ENCODE measurements around the gene F10. TPM values are rescaled to one million over a fixed set of nuclear protein-coding genes. Genes with fewer than 3 reads are reported as not detected.

Gene F10
- total and polyA plus RNA-seq, 2 of the 13 experiments (the other 11 are each of a cell fraction or from before 2014, with no cell fraction given): 58.4 to 237 TPM

DNA sequence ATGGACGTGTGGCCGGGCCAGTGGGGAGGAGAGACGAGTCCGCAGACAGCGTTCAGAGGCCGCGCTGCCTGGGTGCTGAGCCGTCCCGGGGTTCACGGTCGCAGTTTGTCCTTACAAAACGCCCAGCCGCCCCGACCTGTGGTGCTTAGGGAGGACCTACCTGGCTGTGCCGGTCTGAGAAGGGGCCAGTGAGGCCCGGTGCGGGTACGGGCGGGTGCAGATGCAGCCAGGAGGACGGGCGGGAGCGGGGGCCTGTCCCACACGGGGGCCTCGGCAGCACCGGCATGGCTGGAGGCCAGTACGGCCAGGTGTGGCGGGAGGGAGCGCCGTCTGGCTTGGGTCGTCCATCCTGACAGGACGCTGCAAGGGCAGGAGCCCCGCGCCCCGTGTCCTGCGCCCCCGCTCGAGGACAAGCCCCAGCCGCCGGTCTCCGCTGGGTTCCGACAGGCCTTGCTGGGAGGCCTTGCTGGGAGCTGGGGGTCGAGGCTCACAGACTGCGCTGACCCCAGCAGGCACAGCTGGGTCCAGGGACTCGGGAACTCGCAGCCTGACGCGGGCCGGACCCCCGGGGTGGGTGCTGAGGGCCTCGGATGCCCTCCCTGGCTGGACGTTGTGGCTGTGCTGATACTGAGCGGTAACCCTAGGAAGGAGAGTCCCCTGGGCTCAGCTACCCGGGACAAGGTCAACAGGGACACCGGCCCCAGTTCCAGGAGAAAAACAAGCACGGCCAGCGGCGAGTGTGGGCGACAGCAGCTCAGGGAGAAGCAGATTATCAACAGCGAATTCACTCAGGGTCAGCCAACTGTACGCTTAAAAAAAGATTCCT is 30.6 kb downstream of the F10 start (continued):
- no peak for TF ChIP-seq ZNF678 (CRISPR knock-in tag; IDR thresholded peaks at IDR 0.05)
- no peak for TF ChIP-seq SYNCRIP (IDR thresholded peaks at IDR 0.05; ENCODE audit: insufficient read depth, low read depth, low read length)
- TF ChIP-seq, protein P1, sequence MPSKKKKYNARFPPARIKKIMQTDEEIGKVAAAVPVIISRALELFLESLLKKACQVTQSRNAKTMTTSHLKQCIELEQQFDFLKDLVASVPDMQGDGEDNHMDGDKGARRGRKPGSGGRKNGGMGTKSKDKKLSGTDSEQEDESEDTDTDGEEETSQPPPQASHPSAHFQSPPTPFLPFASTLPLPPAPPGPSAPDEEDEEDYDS (CRISPR knock-in tag; IDR thresholded peaks at IDR 0.05): no peak
- TF ChIP-seq, protein P2, sequence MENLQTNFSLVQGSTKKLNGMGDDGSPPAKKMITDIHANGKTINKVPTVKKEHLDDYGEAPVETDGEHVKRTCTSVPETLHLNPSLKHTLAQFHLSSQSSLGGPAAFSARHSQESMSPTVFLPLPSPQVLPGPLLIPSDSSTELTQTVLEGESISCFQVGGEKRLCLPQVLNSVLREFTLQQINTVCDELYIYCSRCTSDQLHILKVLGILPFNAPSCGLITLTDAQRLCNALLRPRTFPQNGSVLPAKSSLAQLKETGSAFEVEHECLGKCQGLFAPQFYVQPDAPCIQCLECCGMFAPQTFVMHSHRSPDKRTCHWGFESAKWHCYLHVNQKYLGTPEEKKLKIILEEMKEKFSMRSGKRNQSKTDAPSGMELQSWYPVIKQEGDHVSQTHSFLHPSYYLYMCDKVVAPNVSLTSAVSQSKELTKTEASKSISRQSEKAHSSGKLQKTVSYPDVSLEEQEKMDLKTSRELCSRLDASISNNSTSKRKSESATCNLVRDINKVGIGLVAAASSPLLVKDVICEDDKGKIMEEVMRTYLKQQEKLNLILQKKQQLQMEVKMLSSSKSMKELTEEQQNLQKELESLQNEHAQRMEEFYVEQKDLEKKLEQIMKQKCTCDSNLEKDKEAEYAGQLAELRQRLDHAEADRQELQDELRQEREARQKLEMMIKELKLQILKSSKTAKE (CRISPR knock-in tag; IDR thresholded peaks at IDR 0.05; ENCODE audit: borderline replicate concordance): peak; percentile 31; the same call in 1 of the 2 replicates
- no peak for TF ChIP-seq ZNF672 (CRISPR knock-in tag; IDR thresholded peaks at IDR 0.05)
- no peak; the same call in 1 of the 2 replicates for TF ChIP-seq GFI1 (CRISPR knock-in tag; IDR thresholded peaks at IDR 0.05; ENCODE audit: borderline replicate concordance)
- TF ChIP-seq ZMYM3 (CRISPR knock-in tag; IDR thresholded peaks at IDR 0.05): no peak
- TF ChIP-seq, protein P3, sequence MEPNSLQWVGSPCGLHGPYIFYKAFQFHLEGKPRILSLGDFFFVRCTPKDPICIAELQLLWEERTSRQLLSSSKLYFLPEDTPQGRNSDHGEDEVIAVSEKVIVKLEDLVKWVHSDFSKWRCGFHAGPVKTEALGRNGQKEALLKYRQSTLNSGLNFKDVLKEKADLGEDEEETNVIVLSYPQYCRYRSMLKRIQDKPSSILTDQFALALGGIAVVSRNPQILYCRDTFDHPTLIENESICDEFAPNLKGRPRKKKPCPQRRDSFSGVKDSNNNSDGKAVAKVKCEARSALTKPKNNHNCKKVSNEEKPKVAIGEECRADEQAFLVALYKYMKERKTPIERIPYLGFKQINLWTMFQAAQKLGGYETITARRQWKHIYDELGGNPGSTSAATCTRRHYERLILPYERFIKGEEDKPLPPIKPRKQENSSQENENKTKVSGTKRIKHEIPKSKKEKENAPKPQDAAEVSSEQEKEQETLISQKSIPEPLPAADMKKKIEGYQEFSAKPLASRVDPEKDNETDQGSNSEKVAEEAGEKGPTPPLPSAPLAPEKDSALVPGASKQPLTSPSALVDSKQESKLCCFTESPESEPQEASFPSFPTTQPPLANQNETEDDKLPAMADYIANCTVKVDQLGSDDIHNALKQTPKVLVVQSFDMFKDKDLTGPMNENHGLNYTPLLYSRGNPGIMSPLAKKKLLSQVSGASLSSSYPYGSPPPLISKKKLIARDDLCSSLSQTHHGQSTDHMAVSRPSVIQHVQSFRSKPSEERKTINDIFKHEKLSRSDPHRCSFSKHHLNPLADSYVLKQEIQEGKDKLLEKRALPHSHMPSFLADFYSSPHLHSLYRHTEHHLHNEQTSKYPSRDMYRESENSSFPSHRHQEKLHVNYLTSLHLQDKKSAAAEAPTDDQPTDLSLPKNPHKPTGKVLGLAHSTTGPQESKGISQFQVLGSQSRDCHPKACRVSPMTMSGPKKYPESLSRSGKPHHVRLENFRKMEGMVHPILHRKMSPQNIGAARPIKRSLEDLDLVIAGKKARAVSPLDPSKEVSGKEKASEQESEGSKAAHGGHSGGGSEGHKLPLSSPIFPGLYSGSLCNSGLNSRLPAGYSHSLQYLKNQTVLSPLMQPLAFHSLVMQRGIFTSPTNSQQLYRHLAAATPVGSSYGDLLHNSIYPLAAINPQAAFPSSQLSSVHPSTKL (CRISPR knock-in tag; IDR thresholded peaks at IDR 0.05): peak; percentile 34; the same call in 1 of the 2 replicates
- no peak for TF ChIP-seq CCAR2 (optimal IDR thresholded peaks at IDR 0.05; ENCODE audit: low read depth, low read length)
- TF ChIP-seq AGO1 (IDR thresholded peaks at IDR 0.05; ENCODE audit: low read depth, low read length, poor library complexity, severe bottlenecking): peak; percentile 38
- TF ChIP-seq, protein P4, sequence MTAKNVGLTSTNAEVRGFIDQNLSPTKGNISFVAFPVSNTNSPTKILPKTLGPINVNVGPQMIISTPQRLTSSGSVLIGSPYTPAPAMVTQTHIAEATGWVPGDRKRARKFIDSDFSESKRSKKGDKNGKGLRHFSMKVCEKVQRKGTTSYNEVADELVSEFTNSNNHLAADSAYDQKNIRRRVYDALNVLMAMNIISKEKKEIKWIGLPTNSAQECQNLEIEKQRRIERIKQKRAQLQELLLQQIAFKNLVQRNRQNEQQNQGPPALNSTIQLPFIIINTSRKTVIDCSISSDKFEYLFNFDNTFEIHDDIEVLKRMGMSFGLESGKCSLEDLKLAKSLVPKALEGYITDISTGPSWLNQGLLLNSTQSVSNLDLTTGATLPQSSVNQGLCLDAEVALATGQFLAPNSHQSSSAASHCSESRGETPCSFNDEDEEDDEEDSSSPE (CRISPR knock-in tag; IDR thresholded peaks at IDR 0.05): no peak; the same call in 1 of the 2 replicates
- TF ChIP-seq XRCC5 (optimal IDR thresholded peaks at IDR 0.05; ENCODE audit: low read length): no peak
- peak; percentile 46 for TF ChIP-seq TAF15 (IDR thresholded peaks at IDR 0.05; ENCODE audit: low read depth, low read length, poor library complexity, severe bottlenecking)
- TF ChIP-seq ATF2 (CRISPR knock-in tag; IDR thresholded peaks at IDR 0.05): no peak
- TF ChIP-seq ZNF841 (CRISPR knock-in tag; IDR thresholded peaks at IDR 0.05; ENCODE audit: borderline replicate concordance): 0 out of 2 replicates have a peak, but pooled peaks have one; percentile 15
- TF ChIP-seq U2AF2 (IDR thresholded peaks at IDR 0.05; ENCODE audit: low read depth, low read length): no peak
- TF ChIP-seq NFRKB (IDR thresholded peaks at IDR 0.05): no peak
- no peak for TF ChIP-seq CBX2 (IDR thresholded peaks at IDR 0.05; ENCODE audit: low read depth, low read length)
- no peak for TF ChIP-seq CBX2 (CRISPR knock-in tag; IDR thresholded peaks at IDR 0.05; ENCODE audit: low read depth)
- 0 out of 2 replicates have a peak, but pooled peaks have one; percentile 24 for TF ChIP-seq ZNF737 (CRISPR knock-in tag; IDR thresholded peaks at IDR 0.05; ENCODE audit: borderline replicate concordance)
